LNCaP clone FGC (cell line): ENCODE data around the gene ME3.

ENCODE experiments used
- DNase-seq: peaks from one replicate; pipeline ENCODE4 v3.0.0-alpha.2; 2011; ENCODE audit warnings: low read depth
- H3K4me3 ChIP-seq: 2 replicates; pipeline ENCODE4 v1.5.1; 2011; ENCODE audit warnings: mild to moderate bottlenecking, low read depth, low read length, control low read depth
- TF ChIP-seq, protein P1 (sequence below): IDR thresholded peaks from 2 replicates; pipeline ENCODE4 v1.5.1; 2012; ENCODE audit warnings: mild to moderate bottlenecking; ENCODE audit not compliant: control insufficient read depth, insufficient read depth; ENCODE audit errors: extremely low read depth

ME3 gene

DNA sequence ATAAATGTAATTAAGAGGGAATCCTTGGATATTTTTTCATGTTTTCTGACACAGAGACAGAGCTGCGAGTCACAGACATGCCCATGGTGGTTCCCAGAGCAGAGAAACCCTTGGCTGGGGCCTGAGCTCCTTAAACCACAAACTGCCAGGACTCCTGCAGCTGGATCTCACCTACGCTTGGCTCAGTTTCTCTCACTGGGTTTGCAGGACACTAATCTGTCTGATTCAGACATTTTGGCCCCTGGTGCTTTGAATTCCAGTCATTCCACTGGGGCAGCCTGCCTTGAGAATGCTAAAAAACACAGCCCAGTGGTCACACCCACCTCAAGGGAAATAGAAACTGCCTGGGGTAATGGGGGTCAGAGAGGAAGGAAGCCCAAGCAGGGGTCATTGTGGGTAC lies 175.1 kb downstream of the ME3 start:
- TF ChIP-seq, protein P1, sequence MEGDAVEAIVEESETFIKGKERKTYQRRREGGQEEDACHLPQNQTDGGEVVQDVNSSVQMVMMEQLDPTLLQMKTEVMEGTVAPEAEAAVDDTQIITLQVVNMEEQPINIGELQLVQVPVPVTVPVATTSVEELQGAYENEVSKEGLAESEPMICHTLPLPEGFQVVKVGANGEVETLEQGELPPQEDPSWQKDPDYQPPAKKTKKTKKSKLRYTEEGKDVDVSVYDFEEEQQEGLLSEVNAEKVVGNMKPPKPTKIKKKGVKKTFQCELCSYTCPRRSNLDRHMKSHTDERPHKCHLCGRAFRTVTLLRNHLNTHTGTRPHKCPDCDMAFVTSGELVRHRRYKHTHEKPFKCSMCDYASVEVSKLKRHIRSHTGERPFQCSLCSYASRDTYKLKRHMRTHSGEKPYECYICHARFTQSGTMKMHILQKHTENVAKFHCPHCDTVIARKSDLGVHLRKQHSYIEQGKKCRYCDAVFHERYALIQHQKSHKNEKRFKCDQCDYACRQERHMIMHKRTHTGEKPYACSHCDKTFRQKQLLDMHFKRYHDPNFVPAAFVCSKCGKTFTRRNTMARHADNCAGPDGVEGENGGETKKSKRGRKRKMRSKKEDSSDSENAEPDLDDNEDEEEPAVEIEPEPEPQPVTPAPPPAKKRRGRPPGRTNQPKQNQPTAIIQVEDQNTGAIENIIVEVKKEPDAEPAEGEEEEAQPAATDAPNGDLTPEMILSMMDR, result no peak
- DNase-seq, result no peak
- H3K4me3 ChIP-seq, result no peak overlapping the region

GRCh38 chr11:86495351-86495750 lies 177.1 kb downstream of the ME3 start:
- DNase-seq, result no peak
- TF ChIP-seq, protein P1, result no peak
- H3K4me3 ChIP-seq, result no peak overlapping the region

- no peak overlapping the region for H3K4me3 ChIP-seq
- TF ChIP-seq, protein P1, result no peak
- DNase-seq, result no peak
Observed at GRCh38 chr11:86492370-86493010, 179.9 kb downstream of the ME3 start.

- no peak for DNase-seq
- H3K4me3 ChIP-seq, result no peak overlapping the region
- TF ChIP-seq, protein P1, result no peak
Observed at GRCh38 chr11:86491027-86491426, 181.4 kb downstream of the ME3 start.

DNA sequence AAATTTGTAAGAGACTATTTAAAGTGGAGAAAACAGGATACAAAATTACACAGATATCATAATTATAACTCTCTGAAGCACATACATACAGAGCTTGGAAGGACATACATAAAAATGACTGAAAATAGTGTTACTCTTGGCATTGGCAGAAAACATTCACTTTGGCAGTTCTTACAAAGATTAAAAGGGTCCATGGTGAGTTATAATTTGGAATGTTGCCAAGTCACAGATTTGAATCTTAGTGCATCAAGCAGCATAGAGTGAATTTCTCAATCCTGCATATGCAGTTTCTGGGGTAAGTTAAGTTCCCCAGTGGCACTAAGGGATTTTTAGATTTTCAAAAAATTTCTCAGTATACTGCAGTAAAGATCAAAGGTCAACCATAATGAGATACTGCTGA lies 181.8 kb downstream of the ME3 start:
- TF ChIP-seq, protein P1, result no peak
- DNase-seq, result no peak
- no peak overlapping the region for H3K4me3 ChIP-seq

- TF ChIP-seq, protein P1, result no peak
- no peak overlapping the region for H3K4me3 ChIP-seq
- no peak for DNase-seq
Observed at GRCh38 chr11:86489442-86489841, 183.0 kb downstream of the ME3 start.

DNA sequence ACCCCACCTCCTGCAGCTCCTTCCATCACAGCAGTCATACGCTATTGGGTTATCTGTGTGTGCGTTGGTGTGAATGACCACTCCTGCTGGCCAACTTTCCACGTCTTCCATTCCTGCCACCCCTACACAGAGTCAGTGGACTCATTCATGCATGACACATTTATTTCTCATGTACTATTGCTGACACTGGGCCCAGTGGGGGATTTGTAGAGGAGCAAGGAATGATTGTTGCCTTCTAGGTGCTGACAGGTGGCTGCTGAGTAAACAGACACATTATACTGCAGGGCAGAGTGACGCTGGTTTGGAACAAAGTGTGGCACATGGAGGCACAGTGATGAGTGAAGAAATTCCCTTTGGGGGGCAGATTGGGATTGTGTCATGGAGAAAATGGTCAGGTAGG lies 183.9 kb downstream of the ME3 start:
- TF ChIP-seq, protein P1, result no peak
- no peak overlapping the region for H3K4me3 ChIP-seq
- no peak for DNase-seq
